GM21825 (cell line): ENCODE results near the gene ZDHHC23.

Experiments
- ATAC-seq: cut with Tn5 transposase; IDR thresholded peaks from one replicate; pipeline ENCODE4 v1.9.1; 2021; ENCODE audit warnings: mild to moderate bottlenecking, moderate library complexity; ENCODE audit not compliant: unreplicated experiment

The ZDHHC23 gene, protein sequence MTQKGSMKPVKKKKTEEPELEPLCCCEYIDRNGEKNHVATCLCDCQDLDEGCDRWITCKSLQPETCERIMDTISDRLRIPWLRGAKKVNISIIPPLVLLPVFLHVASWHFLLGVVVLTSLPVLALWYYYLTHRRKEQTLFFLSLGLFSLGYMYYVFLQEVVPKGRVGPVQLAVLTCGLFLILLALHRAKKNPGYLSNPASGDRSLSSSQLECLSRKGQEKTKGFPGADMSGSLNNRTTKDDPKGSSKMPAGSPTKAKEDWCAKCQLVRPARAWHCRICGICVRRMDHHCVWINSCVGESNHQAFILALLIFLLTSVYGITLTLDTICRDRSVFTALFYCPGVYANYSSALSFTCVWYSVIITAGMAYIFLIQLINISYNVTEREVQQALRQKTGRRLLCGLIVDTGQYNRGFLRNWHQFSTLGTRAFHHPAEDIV

GRCh38 chr3:113947372-113948014, at the start of gene ZDHHC23:
Gene ZDHHC23, plus strand, starts transcription at chr3:113948013. Its CDS starts 790 bp downstream, at chr3:113948803.
- ATAC-seq: peak; percentile 79

DNA sequence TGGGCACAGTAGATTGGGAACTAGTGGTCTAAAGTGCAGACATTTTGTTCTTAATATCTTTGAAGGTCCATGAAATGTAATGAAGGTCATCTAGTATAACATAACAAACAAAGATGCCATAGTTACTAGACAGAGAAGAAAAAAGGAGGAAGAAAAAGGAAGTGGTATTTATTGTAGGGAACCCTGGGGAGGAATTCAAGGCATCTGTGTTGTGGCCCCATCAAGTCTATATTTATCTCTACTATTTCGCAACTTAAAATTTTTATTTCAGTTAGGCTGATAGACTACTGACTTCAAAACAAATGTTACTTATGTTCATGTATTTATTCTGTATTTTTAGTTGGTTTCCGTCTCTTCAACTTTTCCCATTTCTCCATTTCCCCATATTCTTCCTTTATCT, 48.9 kb upstream of the ZDHHC23 start:
- ATAC-seq: no peak

GRCh38 chr3:113906568-113907140, 41.2 kb upstream of the ZDHHC23 start:
- no peak for ATAC-seq

- ATAC-seq: no peak
Observed at GRCh38 chr3:113908133-113908532, 39.7 kb upstream of the ZDHHC23 start.

- ATAC-seq: no peak
Observed at GRCh38 chr3:113910966-113911365, 36.8 kb upstream of the ZDHHC23 start.

DNA sequence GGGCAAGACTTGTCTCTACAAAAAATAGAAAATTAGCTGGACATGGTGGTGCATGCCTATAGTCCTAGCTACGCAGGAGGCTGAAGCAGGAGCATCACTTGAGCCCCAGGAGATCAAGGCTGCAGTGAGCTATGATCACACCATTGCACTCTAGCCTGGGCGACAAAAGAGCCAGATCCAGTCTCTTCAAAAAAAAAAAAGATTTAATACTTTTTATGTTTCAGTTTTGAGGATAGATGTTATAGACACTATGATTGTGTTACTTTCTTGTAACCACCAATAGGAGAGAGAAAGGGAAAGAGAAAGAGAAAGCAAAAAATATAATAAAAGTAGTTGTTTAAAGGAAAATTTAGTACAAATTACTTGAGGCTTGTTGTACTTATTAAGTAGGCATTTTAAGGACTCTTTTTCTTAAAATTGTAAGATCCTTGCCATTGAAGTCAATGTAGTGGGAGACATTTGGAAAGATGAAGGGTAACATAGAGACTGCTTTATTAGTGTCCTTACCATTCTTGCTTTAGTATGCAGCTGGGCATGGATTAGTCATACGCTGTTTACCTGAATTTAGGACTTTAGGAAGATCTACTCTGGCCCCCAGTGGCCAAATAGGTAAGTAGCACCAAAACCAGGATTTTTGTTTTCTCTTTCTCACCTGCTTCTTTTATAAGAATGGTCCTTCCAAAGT, 35.1 kb upstream of the ZDHHC23 start:
- peak; percentile 95 for ATAC-seq

DNA sequence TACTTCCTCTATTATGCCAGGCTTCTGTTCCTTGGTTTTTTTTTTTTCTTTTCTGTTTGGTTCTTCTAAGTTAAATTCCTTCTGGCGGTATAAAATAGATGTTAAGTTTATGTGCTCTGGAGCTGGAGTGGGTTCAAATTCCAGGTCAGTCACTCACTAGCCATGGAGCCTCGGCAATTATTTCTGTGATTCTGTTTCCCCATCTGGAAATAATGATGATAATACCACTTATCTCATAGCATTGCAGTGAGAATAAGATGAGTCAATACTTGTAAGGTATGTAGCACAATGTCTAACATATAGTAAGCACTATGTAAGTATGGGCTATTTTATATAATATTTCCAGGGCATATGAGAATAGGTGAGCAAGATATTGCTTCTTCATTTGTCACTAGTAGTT, 33.2 kb upstream of the ZDHHC23 start:
- ATAC-seq: no peak

- ATAC-seq: no peak
Observed at GRCh38 chr3:113927556-113927955, 20.3 kb upstream of the ZDHHC23 start.

- no peak for ATAC-seq
Observed at GRCh38 chr3:113946831-113947230, 982 bp upstream of the ZDHHC23 start.

DNA sequence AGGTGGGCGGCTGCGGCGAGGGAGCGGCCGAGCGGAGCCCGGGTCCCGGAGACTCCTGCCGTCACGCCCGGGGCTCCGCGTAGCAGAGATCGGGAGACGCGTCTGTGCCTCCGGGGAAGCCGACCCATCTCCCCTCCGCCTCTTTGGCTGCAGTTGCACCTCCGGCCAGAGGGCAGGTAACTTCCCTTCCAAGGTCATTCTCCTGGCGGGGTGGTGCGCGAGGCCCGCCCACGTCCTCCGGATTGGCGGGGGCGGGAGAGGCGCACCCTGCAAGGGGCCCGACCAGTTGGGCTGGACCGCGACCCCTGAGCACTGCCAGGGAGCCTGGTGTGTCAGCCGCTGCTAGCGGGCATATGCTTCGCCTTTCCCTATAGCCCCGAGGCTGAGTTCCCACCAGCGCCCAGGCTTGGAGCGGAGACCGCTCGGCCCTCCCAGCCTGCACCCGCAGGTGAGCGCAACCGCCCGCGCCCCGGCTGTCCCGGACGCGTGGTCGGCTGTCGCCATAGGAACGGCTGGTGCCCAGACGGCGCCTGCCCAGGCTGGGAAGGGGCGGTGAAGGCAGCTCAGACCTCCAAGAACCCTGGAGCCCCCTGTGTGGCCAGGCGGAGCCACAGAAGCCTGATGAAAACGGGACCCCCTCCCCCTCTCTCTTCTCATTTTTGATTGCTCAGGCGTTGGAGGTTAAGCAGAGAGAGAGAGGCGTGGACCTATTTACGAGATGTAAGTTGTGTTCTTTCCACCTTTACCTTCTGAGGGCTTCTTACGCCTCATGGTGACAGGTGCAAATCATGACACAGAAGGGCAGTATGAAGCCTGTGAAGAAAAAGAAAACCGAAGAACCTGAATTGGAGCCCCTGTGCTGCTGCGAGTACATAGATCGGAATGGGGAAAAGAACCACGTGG, 453 bp downstream of the ZDHHC23 start:
- peak; percentile 41 for ATAC-seq

GRCh38 chr3:113952921-113953320, 5.1 kb downstream of the ZDHHC23 start:
- no peak for ATAC-seq

- no peak for ATAC-seq
Observed at GRCh38 chr3:113953677-113954076, 5.9 kb downstream of the ZDHHC23 start.

GRCh38 chr3:113954091-113954685, 6.4 kb downstream of the ZDHHC23 start:
- ATAC-seq: no peak

- no peak for ATAC-seq
Observed at GRCh38 chr3:113963879-113964278, 16.1 kb downstream of the ZDHHC23 start.

DNA sequence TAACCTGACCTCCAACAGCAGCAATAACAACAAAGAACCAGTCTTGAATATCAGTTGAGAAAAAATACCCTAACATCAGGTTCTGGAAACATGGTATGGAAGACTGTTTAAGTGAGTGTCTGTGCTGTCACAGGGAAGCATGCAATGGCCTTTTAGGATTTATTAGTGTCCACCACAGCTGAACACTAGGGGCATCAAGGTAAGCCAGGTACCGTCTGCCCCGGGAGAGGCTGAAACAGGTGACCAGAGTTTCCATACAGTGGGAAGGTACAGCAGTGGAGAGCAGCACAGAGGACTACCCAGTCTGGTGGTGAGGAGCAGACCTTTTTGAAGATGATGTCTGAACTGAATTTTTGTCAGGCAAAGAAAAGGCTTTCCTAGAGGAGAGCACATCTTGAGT, 18.4 kb downstream of the ZDHHC23 start:
- ATAC-seq: no peak

DNA sequence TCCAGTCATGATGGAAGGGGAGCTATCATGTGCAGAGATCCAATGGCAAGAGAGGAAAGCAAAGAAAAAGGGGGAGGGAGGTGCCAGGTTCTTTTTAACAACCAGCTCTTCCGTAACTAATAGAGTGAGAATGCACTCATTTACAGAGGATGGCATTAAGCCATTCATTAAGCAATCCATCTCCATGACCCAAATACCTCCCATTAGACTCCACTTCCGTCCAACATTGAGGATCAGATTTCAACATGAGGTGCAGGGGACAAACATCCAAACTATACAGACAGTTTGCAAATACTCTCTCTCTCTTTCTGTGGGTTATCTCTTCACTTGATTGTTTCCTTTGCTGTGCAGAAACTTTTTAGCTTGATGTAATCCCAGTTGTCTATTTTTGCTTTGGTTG, 21.2 kb downstream of the ZDHHC23 start:
- ATAC-seq: no peak

DNA sequence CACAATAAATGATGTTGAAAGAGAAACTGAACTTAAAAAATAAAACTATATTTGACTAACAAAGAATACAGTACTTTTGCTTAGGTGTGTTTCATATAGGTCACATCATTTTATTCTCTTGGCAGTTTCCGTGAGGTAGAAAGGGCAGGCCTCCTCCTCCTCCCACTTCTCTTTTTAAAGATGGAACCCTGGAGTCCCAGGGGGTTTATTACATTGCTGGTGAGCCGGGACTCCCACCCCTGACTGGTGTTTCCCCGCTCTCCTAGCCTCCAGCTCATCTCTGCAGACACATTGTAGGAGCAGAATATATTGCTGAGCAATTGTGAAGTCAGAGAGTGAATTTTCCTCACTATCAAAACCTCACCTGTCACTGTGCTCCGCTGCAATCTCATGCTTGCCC, 30.0 kb downstream of the ZDHHC23 start:
- no peak for ATAC-seq

DNA sequence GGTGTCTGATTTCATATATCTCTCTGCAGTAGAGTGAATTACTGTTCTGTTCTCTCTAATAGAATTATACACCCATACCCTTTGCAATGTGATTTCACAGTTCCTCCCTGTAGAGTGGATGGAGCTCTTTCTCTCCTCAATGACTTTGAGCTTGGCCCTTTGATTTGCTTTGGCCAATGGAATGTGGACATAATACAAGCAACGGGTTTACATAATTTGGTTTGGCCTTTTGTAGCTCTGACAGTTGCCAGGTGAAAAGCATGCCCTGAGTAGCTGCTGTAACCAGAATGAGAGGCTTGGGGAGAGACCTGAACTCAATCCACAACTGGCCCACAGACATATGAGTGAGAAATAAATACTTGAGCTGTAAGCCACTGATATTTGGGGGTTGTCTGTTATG, 32.1 kb downstream of the ZDHHC23 start:
- no peak for ATAC-seq

- no peak for ATAC-seq
Observed at GRCh38 chr3:113981803-113982202, 34.0 kb downstream of the ZDHHC23 start.

DNA sequence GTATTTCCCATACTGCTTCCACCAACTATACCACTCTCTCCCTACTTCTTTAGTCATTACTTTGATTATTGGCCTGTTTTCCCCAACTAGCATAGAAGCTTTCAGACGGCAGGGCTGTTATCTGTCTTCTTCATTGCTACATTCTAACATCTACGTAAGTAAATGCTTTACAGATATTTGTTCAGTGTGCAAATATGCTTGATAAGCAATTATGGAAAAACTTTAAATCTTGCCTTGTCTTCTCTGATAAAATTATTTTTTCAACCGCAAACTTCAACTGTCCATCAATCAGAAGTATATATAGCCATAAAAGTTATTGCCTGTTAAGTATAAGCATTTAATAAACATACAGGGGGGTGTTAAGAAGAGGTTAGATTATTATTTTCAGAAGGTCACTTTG, 35.7 kb downstream of the ZDHHC23 start:
- no peak for ATAC-seq
